DMS 273 (cell line): Measurements from ENCODE around the gene CREB3.
A peak's percentile ranks its signal among the peaks of the same experiment; 100 is the strongest.

Source experiments
- DNase-seq: peaks from one replicate; lab custom pipeline; 2025; ENCODE audit not compliant: unreplicated experiment; lab: John Stamatoyannopoulos, UW

The CREB3 gene

GRCh38 chr9:35748242-35748857, 15.9 kb downstream of the CREB3 start:
- DNase-seq = peak; percentile 61

GRCh38 chr9:35748858-35749514, 16.5 kb downstream of the CREB3 start, which contains the start of the genes GBA2 and RGP1:
Gene GBA2, minus strand, starts transcription at chr9:35749228. Its CDS starts 524 bp downstream, at chr9:35748704.
Gene RGP1, plus strand, starts transcription at chr9:35749287. Its CDS starts 469 bp downstream, at chr9:35749756.
- DNase-seq = peak; percentile 78

GRCh38 chr9:35749515-35750255, 17.2 kb downstream of the CREB3 start:
- peak; percentile 30 for DNase-seq

- DNase-seq = no peak
Measured at GRCh38 chr9:35750256-35750531, 17.7 kb downstream of the CREB3 start.

- no peak for DNase-seq
Measured at GRCh38 chr9:35753466-35753865, 21.0 kb downstream of the CREB3 start.

- DNase-seq = no peak
Measured at GRCh38 chr9:35754264-35754663, 21.8 kb downstream of the CREB3 start, which contains the start of gene MSMP. Gene MSMP, minus strand, starts transcription at chr9:35754276. Its CDS starts 147 bp downstream, at chr9:35754129.

GRCh38 chr9:35755071-35755470, 22.6 kb downstream of the CREB3 start:
- DNase-seq = no peak

- peak; percentile 87 for DNase-seq
Measured at GRCh38 chr9:35756275-35757225, 24.1 kb downstream of the CREB3 start.

- DNase-seq = peak; percentile 75
Measured at GRCh38 chr9:35757226-35757891, 24.9 kb downstream of the CREB3 start.

- DNase-seq = no peak
Measured at GRCh38 chr9:35757892-35758275, 25.4 kb downstream of the CREB3 start.

- no peak for DNase-seq
Measured at GRCh38 chr9:35758475-35759050, 26.1 kb downstream of the CREB3 start.

GRCh38 chr9:35759795-35760194, 27.3 kb downstream of the CREB3 start:
- DNase-seq = no peak

GRCh38 chr9:35760651-35761050, 28.2 kb downstream of the CREB3 start:
- no peak for DNase-seq

GRCh38 chr9:35763181-35763580, 30.7 kb downstream of the CREB3 start:
- no peak for DNase-seq

- DNase-seq = no peak
Measured at GRCh38 chr9:35763803-35764202, 31.3 kb downstream of the CREB3 start.

- no peak for DNase-seq
Measured at GRCh38 chr9:35766997-35767396, 34.5 kb downstream of the CREB3 start.

- DNase-seq = no peak
Measured at GRCh38 chr9:35767458-35767857, 35.0 kb downstream of the CREB3 start.

- no peak for DNase-seq
Measured at GRCh38 chr9:35769763-35770162, 37.3 kb downstream of the CREB3 start.

- no peak for DNase-seq
Measured at GRCh38 chr9:35771075-35771433, 38.6 kb downstream of the CREB3 start.

- peak; percentile 50 for DNase-seq
Measured at GRCh38 chr9:35771534-35771933, 39.1 kb downstream of the CREB3 start.
